Tongue (tissue), 2 donors: ENCODE data around the gene STK32A. TPM values are rescaled to one million over a fixed set of nuclear protein-coding genes. Genes with fewer than 3 reads are reported as not detected.
A peak's percentile ranks its signal among the peaks of the same experiment; 100 is the strongest.
"Not testable (repeated sequence)": the region's sequence is repeated elsewhere in the genome, so short reads cannot be mapped to it uniquely, and the experiment has no call there.

Experiments
- DNase-seq: peaks from one replicate; pipeline ENCODE4 v3.0.0-alpha.2; 2015
- total RNA-seq: library from RNA; depleted of rRNA; stranded (reverse); fragments of >200 nt; gene quantifications from one replicate; pipeline ENCODE4 v1.2.3, GENCODE V29; 2014

The STK32A gene
- total RNA-seq = 0.62 TPM

- peak; percentile 76 for DNase-seq
These were observed at the start of gene STK32A for GRCh38 chr5:147234825-147235635. Gene STK32A, plus strand, starts transcription at chr5:147235026. Its CDS starts 4,609 bp downstream, at chr5:147239635.

GRCh38 chr5:147187099-147187540 lies 47.7 kb upstream of the STK32A start:
- DNase-seq = no peak

DNA sequence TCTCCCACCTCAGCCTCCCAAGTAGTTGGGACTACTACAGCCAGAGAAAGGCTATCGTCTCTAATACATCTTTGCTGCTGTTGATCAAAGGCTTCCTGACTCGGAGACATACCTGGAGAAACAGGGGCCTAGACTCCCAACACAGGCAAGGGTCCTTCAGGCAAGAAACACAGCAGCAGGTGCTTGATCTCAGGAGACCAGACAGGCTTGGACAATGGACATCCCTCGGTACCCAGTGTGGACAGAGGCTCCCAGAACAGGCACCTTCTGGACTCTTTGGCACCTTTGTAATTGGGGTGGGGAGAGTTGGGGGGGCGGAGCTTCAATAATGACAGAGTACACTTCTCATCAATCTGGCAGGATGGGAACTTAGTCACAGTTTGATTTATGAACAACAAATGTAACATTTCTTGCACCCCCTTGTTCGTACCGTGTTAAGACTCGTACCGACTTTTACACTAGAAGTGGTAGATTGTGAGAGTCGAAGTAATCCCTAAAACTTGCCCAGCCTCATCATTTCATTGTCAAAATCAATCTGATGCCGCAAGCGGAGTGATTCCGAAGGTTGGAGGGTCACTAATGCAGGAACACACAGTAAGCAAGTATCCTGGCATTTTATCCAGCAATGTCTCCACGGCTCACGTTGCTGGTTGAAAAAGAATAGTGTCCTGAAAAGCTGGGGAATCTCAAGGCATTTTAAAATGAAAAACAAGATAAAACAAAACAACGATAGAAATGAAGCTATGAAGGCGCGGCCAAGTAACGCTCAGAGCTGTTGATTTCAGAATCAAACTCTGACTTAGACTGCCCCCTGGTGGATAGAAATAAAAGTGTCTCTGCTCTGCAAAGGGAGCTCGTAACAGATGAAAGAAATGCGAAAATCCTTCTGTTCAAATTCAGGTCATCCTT lies 46.4 kb upstream of the STK32A start:
- DNase-seq = peak; percentile 89

DNA sequence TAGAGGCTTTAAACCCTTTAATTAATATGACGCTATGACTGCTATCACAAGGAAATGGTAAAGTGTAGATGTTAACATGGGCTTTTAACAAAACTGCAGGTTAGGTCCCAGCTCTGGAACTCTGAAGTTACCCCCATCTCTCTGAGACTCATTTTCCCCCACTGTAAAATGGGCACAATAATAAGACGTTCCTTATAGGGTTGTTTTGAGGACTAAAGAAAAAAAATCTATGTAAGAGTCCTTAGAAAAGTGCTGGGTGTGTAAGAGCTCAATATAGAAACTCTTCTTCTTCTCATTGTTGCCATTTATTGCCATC lies 45.8 kb upstream of the STK32A start:
- no peak for DNase-seq

- no peak for DNase-seq
These were observed 44.5 kb upstream of the STK32A start for GRCh38 chr5:147190331-147190730.

DNA sequence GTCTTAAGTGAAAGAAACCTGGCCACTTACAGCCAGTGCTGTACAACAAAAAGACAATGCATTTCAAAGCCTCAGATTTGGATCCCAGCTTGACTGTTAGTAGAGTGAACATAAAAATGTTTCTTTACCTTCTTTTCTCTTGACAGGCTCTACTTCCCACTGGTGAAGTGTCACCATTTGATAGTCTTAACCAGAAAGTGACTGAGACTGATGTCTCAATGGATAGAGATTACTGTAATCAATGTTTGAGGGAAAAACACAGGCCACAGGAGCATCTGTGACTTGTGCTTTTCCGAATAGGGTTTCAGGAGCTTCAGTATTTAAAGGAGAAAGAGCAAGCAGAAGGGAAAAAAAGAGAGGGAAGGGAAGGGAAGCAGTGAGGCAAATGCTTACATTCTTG lies 41.7 kb upstream of the STK32A start:
- no peak for DNase-seq

DNA sequence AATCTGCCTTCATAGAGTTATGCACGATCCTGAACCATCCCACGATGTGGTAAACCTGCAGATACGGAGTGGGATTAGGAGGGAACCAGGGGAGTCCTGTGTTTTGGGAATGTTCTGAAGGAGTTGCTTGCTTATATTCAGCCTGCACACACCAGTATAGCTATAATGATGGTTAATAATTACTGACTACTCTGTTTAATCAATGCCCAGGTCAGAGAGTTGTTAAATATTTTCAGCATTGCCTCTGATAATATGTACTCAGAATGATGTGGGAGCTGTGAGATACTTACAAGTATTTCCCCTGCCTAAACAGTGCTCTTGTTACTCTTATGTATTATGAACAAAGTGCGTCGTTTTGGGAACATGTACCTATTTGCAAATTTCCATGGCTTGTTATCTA lies 34.8 kb upstream of the STK32A start:
- DNase-seq = no peak

- DNase-seq = no peak
These were observed 31.6 kb upstream of the STK32A start for GRCh38 chr5:147203213-147203612.

- DNase-seq = no peak
These were observed 30.2 kb upstream of the STK32A start for GRCh38 chr5:147204576-147204975.

DNA sequence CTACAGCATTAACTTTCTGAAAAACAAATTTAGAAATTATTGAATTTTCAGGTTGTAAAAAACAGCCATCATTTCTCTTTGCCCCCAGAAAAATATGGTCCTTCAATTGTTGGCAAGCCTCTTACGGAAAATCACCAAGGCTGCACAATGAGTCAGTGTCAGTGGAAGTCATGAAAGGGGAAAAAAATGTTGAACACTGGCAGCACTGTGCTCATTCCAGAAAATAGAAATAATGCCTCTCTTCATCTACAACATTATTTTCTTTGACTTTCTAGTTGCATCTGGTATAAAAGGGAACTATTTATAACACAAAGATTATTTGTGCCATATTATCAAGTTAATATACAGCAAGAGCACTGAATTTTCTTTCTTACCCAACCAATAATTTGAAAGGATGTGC lies 26.7 kb upstream of the STK32A start:
- DNase-seq = peak; percentile 66

- DNase-seq = no peak
These were observed 18.2 kb upstream of the STK32A start for GRCh38 chr5:147216552-147217154.

DNA sequence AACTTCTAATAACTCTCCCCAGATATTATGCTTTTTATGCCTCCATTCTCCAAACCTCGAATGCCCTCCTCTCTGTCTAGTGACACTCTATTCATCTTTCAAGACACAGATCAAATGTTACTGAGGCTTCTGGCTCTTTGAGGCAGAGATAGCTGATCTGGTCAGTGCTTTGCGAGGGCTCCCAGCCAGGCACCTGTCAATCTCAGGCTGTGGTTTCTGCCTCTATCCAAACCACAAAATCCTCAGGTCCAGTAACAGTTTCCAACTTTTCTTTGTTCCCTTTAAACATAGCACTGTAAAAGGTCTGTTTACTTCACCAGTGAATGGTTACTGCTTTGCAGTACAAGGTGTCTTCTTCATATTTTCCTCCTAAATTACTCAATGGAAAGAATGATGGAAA lies 11.5 kb upstream of the STK32A start:
- no peak for DNase-seq

GRCh38 chr5:147223948-147224791 lies 10.7 kb upstream of the STK32A start:
- peak; percentile 75 for DNase-seq

DNA sequence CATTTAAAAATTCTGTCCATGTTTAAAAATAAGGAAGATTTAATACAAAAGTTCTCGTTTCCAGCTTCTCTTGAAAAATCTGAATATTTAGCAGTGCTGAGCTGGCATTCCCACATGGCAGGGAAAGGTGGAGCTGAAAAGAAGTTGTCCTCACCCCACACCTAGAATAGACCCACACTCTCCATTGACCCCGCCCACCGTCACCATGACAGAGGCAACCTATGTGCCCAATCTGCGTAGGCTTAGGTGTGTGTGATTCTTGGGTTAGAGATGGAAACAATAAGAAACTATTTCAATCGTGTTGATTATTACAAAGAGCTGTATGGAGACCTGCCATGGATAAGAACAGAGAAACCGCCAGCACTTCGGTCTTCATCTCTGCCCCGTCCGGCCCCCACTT lies 8.9 kb upstream of the STK32A start:
- no peak for DNase-seq

GRCh38 chr5:147226512-147226911 lies 8.3 kb upstream of the STK32A start:
- no peak for DNase-seq

DNA sequence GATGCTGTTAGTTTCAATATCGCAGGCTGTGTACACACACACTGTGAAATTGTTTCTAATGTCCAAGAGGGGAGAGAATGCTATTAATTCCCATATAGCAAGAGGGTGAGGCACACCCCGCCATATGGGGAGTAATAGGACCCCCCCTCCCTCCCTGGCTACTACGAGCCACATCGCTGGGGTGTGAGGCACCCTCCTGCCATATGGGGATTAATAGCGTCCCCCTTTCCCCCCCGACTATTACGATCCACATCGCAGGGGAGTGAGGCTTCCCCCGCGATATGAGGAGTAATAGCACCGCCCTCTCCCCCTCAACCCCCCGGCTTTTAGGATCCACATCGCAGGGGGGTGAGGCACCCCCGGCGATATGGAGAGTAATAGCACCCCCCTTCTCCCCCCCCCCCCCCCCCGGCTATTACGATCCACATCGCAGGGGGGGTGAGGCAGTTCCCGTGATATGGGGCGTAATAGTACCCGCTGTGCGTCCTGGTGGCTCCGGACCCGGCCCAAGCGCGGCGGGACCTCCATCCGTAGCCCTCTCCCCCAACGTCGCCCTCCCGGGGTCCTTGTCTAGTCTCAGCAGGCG lies 494 bp upstream of the STK32A start:
- DNase-seq = no peak

DNA sequence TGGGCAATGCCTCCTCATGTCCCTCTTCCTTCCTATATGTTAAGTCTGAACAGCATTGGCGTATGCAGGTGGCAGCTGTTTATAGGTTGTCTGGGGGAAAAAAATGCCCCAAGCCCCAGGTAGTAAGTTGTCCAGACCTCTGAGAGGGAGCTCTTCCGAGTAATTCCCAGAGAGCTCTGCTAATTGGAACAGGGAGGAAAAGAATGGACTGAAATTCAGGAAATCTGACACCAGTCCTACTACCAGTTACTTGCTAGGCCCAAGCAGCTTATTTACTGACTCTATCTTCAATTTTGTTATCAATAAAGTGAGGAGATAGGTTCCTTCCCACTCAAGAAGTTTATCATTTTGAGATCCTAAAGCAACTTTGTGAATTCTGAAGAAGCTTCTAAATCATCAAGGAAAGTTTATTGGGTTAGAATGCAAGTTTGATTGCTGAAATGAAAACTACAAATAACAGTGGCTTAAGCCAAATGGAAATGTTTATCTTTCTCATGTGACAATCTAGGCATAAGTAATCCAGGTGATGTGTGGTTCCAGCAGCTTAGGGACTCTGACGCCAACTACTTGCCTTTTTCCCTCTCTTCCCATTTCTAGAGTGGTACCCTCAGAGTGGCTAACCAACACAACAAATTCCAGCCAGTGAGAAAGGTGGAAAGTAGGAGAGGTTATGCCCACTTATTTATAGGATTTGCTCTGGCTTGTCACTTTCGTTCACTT lies 5.6 kb downstream of the STK32A start:
- no peak for DNase-seq

- DNase-seq = not testable (repeated sequence)
These were observed 8.4 kb downstream of the STK32A start for GRCh38 chr5:147243238-147243637.

- no peak for DNase-seq
These were observed 10.7 kb downstream of the STK32A start for GRCh38 chr5:147245381-147246165.

GRCh38 chr5:147248561-147248960 lies 13.7 kb downstream of the STK32A start:
- DNase-seq = peak; percentile 87
